Stimulated activated CD4-positive, alpha-beta T cell treated with anti-CD3 and anti-CD28 coated beads, Interleukin-1b, Interleukin-23, amount 100 ng/mL, for 1 hour (primary cell): ENCODE results near the gene FAM131A.
"Not testable (repeated sequence)": the region's sequence is repeated elsewhere in the genome, so short reads cannot be mapped to it uniquely, and the experiment has no call there.

ENCODE experiments used
- DNase-seq, 2 donors: peaks; one replicate each; pipeline ENCODE4 v3.0.0-alpha.2; 2020; ENCODE audit warnings: low read depth in 2 of 2

FAM131A gene

DNA sequence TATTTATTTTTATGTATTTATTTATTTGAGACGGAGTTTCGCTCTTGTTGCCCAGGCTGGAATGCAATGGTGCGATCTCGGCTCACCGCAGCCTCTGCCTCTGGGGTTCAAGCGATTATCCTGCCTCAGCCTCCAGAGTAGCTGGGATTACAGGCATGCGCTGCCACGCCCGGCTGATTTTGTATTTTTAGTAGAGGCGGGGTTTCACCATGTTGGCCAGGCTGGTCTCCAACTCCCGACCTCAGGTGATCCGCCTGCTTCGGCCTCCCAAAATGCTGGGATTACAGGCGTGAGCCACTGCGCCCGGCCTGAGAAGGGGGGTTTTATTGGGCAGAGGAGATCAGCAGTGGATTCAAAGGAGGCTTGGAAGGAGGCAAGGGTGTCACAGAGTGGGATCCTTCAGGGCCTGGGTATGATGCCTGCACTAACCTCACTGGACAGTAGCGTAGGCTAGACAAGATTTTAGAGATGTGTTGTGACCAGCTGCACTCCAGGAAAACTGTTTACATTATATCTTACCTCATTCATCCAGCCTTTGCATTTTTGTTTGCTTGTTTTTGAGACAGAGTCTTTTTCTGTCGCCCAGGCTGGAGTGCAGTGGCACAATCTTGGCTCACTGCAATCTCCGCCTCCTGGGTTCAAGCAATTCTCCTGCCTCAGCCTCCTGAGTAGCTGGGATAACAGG is 2.2 kb downstream of the FAM131A start:
- DNase-seq, result not testable (repeated sequence)

DNA sequence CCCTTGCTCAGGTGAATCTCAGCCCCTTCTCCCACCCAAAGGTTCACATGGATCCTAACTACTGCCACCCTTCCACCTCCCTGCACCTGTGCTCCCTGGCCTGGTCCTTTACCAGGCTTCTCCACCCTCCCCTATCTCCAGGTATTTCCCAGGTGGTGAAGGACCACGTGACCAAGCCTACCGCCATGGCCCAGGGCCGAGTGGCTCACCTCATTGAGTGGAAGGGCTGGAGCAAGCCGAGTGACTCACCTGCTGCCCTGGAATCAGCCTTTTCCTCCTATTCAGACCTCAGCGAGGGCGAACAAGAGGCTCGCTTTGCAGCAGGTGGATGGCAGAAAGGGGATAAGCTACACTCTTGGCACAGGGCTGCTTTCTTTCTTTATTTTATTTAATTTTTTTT is 4.5 kb downstream of the FAM131A start:
- no peak for DNase-seq

DNA sequence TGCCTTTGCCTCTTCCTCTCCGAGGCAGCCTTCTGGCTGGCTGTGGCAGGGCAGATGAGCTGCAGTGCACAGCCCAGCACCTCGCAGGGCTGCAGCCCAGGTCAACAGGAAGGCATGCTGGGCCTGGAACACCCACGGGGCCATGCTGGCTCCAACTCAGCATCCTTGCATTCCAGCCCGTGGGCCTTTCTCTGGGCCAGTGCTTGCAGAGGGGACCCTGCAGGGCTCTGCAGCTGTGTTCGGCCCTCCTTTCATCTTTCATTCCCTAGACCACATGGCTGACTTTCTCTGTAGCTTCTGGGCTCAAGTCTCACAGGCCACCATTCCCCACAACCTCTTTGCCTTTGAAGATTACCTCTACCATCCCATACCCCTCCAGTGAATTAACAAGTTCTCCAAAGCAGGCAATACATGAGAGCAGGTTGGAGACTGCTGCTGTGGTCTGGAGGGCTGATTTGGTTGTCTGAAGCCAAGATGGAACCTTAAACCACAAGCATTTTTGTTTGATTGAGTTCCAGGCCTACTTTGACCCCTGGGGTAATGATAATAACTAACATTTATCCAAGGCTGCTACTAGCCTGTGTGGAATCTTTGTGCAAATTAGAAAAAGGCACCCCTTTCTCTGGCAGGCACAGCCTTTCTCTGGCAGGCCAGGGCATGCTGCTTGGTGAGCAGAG is 5.9 kb downstream of the FAM131A start:
- DNase-seq, result no peak

DNA sequence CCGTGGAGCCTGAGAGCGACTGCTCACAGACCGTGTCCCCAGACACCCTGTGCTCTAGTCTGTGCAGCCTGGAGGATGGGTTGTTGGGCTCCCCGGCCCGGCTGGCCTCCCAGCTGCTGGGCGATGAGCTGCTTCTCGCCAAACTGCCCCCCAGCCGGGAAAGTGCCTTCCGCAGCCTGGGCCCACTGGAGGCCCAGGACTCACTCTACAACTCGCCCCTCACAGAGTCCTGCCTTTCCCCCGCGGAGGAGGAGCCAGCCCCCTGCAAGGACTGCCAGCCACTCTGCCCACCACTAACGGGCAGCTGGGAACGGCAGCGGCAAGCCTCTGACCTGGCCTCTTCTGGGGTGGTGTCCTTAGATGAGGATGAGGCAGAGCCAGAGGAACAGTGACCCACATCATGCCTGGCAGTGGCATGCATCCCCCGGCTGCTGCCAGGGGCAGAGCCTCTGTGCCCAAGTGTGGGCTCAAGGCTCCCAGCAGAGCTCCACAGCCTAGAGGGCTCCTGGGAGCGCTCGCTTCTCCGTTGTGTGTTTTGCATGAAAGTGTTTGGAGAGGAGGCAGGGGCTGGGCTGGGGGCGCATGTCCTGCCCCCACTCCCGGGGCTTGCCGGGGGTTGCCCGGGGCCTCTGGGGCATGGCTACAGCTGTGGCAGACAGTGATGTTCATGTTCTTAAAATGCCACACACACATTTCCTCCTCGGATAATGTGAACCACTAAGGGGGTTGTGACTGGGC is 7.3 kb downstream of the FAM131A start:
- DNase-seq, result no peak

DNA sequence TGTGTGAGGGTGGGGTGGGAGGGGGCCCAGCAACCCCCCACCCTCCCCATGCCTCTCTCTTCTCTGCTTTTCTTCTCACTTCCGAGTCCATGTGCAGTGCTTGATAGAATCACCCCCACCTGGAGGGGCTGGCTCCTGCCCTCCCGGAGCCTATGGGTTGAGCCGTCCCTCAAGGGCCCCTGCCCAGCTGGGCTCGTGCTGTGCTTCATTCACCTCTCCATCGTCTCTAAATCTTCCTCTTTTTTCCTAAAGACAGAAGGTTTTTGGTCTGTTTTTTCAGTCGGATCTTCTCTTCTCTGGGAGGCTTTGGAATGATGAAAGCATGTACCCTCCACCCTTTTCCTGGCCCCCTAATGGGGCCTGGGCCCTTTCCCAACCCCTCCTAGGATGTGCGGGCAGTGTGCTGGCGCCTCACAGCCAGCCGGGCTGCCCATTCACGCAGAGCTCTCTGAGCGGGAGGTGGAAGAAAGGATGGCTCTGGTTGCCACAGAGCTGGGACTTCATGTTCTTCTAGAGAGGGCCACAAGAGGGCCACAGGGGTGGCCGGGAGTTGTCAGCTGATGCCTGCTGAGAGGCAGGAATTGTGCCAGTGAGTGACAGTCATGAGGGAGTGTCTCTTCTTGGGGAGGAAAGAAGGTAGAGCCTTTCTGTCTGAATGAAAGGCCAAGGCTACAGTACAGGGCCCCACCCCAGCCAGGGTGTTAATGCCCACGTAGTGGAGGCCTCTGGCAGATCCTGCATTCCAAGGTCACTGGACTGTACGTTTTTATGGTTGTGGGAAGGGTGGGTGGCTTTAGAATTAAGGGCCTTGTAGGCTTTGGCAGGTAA is 8.1 kb downstream of the FAM131A start:
- DNase-seq, result no peak

DNA sequence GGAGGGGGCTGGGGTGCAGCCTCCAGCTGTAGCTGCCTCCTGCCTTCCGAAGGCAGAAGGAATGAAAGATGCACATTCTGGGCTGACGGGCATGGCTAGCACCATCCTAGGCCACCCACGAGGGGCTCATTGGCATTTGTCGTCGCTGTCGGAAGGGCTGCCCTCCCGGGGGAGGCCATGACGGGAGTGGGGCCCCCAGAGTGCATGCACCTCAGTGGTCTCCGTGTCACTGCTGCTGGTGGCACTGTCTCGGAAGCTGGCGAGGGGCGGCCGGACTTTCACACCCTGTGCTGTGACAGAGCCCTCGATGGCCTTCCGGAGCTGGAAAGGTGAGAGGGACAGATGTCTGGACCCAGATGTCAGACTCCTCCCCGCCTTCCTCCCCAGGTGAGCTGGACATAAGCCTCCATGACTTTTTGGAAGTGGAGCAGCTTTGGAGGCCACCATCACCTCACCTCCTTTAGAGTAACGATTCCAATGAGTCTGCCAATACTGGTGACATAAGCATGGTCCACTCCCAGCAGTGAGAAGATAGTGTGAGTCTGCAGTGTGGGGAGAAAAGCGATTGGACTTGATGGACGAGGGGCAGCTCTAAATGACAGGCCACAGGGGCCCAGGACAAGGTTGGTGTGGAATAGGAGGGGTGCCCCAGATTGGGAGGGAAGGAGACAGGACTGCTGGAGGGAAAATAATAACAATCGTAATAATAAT is 9.2 kb downstream of the FAM131A start:
- DNase-seq, result no peak

DNA sequence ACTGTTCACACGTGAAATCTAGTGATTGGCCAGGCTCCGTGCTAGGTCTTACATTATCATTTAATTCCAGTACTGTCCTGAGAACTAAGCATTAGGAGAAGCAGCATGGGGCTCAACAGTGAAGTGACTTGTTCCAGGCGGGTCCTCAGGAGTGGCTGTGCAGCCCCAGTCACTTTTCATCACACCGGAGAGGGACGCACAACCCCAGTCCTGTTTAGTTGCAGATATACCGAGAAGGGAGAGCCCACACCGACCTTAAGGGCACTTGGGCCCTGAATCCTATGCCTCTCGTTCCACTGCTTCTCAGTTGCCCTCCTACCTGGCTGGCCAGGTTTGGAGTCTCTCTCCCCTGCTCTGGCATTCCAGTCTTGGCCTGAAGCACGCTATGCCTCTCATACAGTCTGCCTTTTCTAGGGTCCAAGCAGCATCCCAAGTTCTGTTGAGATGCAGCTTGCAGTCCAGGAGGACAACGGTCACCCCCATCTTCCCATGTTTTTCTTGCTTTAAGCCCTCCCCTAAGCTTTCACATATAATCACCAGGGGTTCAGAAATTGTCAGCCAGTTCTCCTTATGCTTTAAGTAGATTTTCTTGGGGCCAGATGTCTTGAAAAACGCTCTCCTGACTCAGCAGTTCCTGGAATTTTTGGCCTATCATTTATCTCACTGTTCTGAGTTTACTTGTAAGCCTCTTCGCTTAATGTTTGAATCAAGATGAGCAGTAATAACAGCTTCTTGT is 10.1 kb downstream of the FAM131A start:
- DNase-seq, result no peak

DNA sequence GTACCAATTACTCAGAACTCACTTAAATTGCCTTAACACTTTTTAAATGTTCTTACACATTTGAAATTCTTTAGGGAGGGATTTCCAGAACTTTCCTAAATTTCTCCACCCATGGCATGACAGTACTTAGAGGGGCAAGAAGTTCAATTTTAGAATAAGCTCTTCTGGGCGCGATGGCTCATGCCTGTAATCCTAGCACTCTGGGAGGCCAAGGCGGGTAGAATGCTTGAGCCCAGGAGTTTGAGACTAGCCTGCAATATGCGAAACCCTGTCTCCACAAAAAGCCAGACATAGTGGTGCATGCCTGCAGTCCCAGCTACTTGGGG is 10.6 kb downstream of the FAM131A start:
- DNase-seq, result no peak

DNA sequence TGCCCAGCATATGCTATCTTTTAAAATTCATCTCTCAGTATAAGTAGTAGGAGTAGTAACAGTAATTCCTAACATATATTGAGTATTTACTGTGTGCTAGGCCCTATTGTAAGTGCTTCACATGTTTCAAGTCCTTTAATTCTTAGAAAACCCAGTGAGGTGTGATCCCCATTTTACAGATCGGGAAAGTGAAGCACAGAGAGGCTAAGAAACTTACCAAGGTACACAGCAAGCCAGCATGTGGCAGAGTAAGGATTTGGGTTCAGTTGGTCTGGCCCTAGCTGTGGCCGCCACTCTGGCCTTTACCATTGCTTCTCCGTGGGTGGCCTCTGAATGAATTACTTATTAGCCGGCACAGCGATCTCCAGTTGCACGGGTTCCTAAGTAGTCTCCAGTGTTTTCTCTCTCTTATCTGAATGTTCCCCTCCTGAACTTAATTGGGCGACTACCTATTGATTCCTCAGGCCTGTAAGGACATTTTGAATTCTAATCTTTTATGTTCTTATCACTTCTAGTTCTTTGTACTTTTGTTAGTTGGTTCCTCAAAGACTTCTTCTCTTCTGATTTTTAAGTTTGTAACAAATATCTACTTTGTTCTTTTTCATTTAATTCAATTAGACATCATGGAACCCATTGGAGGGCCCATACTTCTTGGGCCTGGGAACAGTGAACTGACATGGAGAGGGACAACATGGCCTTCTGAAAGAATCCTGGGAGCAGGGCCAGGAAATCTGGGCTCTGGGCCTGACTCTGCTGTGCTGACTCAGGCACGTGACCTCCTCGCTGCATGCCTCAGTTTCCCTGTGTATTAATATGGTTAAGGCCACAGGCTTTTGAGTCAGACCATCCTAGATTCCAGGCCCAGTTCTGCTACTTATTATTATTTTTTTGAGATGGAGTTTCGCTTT is 12.4 kb downstream of the FAM131A start:
- no peak for DNase-seq

DNA sequence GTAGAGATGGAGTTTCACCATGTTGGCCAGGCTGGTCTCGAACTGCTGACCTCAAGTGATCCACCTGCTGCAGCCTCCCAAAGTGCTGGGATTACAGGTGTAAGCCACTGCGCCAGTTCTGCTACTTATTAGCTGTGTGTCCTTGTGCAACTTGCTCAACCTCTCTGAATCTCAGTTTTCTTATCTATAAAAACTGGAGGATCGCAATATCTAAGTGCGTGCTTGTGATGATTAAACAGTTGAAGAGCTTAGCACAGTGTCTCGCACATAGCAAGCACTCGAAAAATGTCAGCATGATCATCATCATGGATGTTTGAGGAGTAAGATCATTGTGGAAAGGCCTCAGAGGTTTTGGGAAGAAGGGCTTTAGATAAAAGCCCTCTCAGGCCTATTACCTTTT is 13.2 kb downstream of the FAM131A start:
- no peak for DNase-seq

DNA sequence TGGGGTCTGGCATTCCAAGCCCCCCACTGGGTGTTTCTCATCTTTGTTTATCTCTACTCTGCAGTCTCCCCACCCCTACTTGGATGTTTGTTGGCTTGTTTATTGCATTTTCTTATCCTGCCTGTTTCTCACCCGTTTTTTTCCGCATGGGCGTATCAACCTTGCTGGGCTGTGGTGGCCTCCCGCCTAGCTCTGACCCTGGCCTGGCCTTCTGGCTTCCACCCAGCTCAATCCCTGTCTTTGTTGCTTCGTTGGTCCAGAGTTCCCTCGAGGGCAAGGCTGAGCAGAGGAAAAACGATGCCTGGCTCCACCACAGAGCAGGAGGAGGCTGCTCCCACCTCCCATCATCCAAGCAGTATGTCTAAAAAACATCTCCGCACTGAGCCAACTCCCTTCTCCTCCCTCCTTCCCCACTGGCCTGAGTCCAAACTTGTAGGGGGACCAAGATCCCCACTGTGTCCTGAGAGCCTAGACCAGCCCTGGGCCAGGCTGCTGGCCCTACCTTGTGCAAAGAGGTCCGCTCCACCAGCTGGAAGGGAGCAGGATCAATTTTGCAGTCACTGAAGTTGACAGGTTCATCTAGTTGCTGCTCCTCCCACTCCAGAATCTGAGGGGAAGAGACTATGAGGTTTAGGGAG is 14.2 kb downstream of the FAM131A start:
- no peak for DNase-seq

DNA sequence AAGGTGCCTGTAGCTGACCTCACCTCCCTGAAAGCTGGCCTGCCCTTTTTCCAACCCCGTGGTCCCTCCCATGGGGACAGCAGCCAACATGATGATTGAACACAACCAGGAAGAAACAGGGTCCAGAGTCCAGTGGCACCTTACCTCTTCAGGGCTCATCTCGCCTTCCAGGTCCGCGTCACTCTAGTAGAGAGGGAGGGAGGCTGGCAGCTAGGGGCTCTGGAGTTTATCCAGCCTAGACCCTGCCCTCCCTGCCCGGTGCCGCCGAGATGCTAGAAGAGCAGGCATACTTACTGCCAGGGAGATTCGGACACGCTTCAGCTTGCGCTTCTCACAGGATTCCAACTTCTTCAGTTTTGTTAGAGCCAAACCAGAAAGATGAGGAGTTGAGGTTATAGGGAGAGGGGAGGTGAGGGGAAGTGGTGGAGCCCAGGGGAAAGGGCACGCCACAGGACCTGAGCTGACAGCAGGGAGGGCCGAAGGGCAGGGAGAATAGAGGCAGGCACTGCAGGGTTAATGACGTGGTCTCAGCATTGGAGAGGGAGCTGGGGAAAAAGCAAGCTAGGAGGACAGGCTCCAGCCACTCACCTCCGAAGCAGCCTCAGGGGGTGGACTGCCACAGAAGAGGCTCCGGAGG is 14.9 kb downstream of the FAM131A start:
- no peak for DNase-seq

DNA sequence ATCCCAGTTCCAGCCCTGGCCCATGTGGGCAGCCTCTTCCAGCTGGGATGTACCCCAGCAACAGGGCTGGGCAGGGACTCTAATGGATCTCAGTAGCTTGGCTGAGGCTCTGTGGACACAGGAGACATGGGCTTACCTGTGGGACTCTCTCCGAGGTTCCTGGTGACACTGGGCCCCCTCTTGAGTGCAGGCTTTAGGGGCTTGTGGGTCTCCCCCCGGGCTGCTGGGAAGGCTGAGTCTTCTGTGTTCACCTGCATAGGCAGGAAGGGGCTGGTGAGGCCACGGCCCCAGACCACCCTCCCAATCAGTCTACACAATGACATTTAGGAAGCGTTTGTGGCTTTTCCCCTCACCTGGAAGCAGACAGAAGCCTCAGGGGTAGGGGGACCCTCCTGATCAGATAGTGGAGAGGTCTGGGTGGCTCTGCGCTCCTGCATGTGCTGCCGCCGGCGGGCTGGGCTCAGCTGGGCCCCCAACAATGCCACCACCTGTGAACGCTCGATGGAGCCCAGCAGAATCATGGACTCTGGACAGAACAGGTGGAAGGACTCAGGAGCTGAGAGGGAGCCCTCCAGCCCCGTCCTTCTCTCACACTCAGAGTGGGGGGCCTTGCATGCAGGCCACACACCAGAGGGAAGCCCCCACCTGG is 15.6 kb downstream of the FAM131A start:
- no peak for DNase-seq

DNA sequence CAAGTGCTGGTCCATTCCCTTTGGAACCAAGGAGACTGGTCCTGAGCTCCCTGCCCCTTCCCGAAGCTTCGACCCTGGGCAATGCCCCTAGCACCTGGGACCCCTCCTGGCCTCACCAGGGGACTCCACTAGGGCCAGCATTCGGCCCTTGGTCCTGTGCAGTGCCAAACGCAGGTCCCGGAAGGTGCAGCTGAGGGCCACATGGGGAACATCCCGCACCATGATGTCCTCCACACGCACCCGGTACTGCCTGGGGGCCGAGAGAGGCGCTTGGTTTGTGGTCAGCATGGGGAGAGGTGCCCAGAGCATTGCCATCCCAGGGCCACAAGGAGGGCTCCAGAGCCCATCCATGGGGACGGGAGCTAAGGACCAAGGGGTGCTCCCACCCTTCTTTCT is 16.1 kb downstream of the FAM131A start:
- no peak for DNase-seq

DNA sequence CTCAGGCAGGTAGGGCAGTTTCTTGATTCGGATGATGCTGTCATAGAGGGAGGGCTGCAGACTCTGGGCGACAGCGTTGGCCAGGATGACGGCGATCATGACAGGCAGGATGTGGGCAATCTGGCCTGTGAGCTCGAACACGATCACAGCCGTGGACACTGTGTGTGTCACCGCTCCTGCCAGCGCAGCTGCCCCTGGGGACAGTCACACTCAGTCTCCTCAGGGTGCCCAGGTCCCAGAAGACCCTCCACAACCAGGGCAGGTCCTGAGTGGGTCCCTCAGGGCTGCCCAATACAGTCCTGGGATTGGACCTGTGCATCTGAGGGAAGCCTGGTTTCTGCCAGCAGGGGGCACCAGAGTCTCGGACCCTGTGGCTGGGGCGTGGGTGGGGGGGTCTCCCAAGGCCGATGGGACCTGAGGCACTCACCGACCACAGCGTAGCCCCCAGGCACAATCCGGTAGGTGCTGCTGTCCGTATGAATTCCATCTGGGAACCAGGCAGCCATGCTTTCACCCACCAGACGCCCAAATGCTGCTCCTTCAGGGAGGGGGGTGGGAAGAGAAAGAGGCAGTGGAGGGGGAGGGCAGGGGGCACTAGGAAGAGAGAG is 16.8 kb downstream of the FAM131A start:
- DNase-seq, result peak in 1 of 2 donors; percentile 68

DNA sequence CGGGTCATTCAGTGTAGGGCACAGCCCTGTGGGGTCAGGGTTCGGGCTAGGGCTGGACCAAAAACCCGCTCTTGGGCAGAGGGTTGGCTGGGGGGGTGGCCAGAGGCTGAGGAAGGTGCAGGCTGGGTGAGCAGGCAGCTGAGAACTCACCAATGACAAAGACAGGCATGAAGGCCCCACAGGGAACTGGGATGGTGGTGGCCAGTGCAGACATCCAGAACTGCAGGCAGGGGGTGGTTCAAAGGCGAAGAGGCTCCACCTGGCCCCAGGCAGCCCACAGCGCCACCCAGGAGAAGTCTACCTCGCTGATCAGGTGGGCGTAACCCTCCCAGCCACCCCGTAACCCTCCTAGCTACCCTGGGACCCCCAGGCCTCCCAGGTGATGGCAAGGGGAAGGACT is 17.4 kb downstream of the FAM131A start:
- DNase-seq, result no peak

DNA sequence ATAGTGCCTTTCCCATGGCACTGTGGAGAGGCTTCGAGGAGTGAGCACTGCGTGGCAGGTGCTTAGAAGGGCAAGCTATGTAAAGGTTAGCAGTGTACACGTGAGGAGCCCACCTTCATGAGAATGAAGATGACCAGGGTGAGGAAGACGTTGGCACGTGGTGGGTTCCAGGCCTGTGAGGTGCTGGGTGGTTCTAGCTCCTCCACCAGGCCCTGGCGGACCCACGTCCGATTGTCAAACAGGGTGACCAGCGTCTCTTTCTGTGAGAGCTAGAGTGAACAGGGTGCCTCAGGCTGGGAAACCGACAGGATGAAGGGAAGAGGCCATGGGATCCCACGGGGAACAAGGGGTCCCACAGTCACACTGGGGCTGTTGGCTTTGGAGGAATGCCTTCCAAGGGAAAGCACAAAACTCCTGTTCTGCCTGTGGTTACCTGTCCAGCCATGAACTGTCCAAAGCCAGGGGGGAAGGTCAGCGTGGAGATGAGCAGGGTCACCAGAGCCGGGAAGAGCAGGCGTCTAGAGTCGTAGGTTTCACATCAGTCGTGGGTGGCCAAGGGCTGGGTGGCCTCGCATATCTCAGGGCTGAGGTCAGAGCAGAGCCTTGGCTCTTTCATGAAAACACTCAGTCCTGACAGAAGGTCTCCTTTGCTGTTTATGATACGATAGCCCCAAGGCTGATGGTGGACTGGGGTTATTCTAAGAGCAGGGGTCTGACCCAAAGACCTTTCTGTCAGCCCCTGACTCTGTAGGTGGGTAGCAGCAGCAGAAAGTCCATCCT is 18.1 kb downstream of the FAM131A start:
- DNase-seq, result no peak
